ENCODE data around the gene PTDSS2.

Gene PTDSS2

GRCh38 chr11:405954-406795, 43.9 kb upstream of the PTDSS2 start:
- DNase-seq (ENCODE audit: low read depth, low spot score): no peak
- H3K4me3 ChIP-seq (ENCODE audit: low read depth, low read length): peak overlapping the region; percentile 51
- TF ChIP-seq, protein P1, sequence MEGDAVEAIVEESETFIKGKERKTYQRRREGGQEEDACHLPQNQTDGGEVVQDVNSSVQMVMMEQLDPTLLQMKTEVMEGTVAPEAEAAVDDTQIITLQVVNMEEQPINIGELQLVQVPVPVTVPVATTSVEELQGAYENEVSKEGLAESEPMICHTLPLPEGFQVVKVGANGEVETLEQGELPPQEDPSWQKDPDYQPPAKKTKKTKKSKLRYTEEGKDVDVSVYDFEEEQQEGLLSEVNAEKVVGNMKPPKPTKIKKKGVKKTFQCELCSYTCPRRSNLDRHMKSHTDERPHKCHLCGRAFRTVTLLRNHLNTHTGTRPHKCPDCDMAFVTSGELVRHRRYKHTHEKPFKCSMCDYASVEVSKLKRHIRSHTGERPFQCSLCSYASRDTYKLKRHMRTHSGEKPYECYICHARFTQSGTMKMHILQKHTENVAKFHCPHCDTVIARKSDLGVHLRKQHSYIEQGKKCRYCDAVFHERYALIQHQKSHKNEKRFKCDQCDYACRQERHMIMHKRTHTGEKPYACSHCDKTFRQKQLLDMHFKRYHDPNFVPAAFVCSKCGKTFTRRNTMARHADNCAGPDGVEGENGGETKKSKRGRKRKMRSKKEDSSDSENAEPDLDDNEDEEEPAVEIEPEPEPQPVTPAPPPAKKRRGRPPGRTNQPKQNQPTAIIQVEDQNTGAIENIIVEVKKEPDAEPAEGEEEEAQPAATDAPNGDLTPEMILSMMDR (IDR thresholded peaks at IDR 0.05; ENCODE audit: low read depth, low read length): no peak
- in situ Hi-C loops (cut with HindIII; ENCODE audit: low sequenced_read_pairs): no loop called here

DNA sequence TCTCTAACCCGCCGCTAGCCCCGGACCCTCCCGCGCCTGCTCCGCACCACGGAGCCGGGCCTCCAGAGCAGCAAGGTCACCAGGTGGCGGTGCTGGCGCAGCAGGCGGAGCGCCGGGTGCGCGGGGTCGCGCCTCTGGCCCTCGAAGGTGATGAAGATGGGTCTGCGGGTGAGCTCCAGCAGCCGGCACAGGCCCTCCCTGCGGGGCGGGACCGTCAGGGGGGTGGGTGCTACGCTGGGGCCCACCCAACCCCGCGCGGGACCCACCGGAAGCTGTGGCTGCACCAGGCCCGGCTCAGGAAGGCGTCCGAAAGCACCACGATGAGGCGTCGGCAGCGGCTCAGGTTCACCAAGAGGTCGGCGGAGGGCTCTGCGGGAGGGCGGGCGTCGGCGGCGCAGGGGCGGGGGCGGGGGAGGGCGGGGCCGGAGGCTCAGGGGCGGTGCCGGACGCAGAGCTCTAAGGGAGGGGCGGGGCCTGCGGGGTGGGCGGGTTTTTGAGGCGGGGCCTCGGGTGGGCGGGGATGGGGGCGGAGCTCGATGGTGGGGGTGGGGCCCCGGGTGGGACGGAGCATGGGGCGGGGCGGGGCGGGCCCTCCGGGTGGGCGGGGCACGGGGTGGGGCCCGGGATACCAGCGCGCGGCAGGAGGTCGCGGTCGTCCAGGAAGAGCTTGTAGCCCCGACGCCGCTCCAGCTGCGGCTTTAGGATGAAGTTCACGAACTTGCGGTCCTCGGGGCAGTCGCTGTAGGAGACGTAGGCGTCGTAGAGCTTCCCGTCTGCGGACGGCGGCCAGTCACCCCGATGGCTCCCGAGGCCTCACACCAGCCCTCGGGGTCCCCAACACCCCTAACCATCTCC, 43.1 kb upstream of the PTDSS2 start:
- in situ Hi-C loops (cut with HindIII; ENCODE audit: low sequenced_read_pairs): no loop called here
- H3K4me3 ChIP-seq (ENCODE audit: low read depth, low read length): peak overlapping the region; percentile 51
- TF ChIP-seq, protein P1 (IDR thresholded peaks at IDR 0.05; ENCODE audit: low read depth, low read length): no peak
- peak; percentile 74 for DNase-seq (ENCODE audit: low read depth, low spot score)

DNA sequence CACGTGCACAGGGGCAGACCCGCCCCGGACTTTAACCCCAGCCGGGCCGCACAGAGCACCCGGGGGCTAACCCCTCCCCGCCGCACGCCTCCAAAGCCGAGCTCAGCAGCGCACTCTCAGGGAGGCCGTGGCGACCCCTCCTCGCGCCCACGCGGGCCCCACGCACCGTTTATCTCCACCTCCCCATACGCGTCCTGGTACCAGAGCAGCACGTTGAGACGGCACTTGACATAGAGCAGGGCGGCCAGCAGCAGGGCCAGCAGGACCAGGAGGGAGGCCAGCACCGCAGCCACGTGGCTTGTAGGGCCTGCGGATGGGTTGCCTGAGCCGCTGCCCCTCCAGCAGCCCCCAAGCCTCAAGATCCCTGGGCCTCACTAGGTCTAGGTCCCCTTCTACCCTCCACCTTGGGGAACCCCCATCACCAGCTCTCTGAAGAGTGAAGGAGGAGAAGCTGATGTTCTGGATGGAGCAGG, 42.4 kb upstream of the PTDSS2 start:
- H3K4me3 ChIP-seq (ENCODE audit: low read depth, low read length): no peak overlapping the region
- TF ChIP-seq, protein P1 (IDR thresholded peaks at IDR 0.05; ENCODE audit: low read depth, low read length): no peak
- DNase-seq (ENCODE audit: low read depth, low spot score): no peak

GRCh38 chr11:408154-409007, 41.7 kb upstream of the PTDSS2 start:
- H3K4me3 ChIP-seq (ENCODE audit: low read depth, low read length): no peak overlapping the region
- DNase-seq (ENCODE audit: low read depth, low spot score): no peak
- TF ChIP-seq, protein P1 (IDR thresholded peaks at IDR 0.05; ENCODE audit: low read depth, low read length): no peak
- in situ Hi-C loops (cut with HindIII; ENCODE audit: low sequenced_read_pairs): no loop called here

More for the DNA sequence above, 42.4 kb upstream of the PTDSS2 start:
- in situ Hi-C loops (cut with HindIII; ENCODE audit: low sequenced_read_pairs): no loop called here

- TF ChIP-seq, protein P1 (IDR thresholded peaks at IDR 0.05; ENCODE audit: low read depth, low read length): no peak
- no peak for DNase-seq (ENCODE audit: low read depth, low spot score)
- in situ Hi-C loops (cut with HindIII; ENCODE audit: low sequenced_read_pairs): no loop called here
- no peak overlapping the region for H3K4me3 ChIP-seq (ENCODE audit: low read depth, low read length)
Measured at GRCh38 chr11:409008-409599, 41.0 kb upstream of the PTDSS2 start.
